Liver (tissue), 9 donors: Measurements from ENCODE around the gene UVSSA. TPM values are rescaled to one million over a fixed set of nuclear protein-coding genes. Genes with fewer than 3 reads are reported as not detected.

ENCODE experiments used
- DNase-seq: peaks from one replicate; pipeline ENCODE4 v3.0.0-alpha.2; 2017; ENCODE audit warnings: low spot score
- H3K27ac ChIP-seq, 2 donors: one replicate each; pipeline ENCODE4 v1.7.0; 2013; ENCODE audit warnings: inconsistent platforms in 2 of 2, low read length in 2 of 2, control low read depth in 1 of 2, low read depth in 1 of 2, mild to moderate bottlenecking in 1 of 2
- H3K27me3 ChIP-seq, 4 donors: one replicate each; pipeline versions ENCODE4 v1.6.1 to v1.7.0; 2013; ENCODE audit warnings: low read length in 3 of 4, inconsistent platforms in 1 of 4, mild to moderate bottlenecking in 1 of 4, moderate library complexity in 1 of 4; ENCODE audit not compliant: control insufficient read depth in 4 of 4, insufficient read depth in 4 of 4
- H3K36me3 ChIP-seq, 4 donors: one replicate each; pipeline versions ENCODE4 v1.6.1 to v1.7.0; 2013; ENCODE audit warnings: low read length in 3 of 4, mild to moderate bottlenecking in 3 of 4, low read depth in 1 of 4, moderate library complexity in 1 of 4; ENCODE audit not compliant: control insufficient read depth in 4 of 4, insufficient read depth in 3 of 4
- H3K4me1 ChIP-seq, 4 donors: one replicate each; pipeline versions ENCODE4 v1.6.1 to v1.7.0; 2013; ENCODE audit warnings: low read length in 3 of 4, mild to moderate bottlenecking in 3 of 4, moderate library complexity in 1 of 4; ENCODE audit not compliant: control insufficient read depth in 4 of 4, insufficient read depth in 4 of 4
- H3K4me3 ChIP-seq, 3 donors: one replicate each; pipeline versions ENCODE4 v1.6.1 to v1.7.0; 2013; ENCODE audit warnings: low read length in 3 of 3, control low read depth in 1 of 3, low read depth in 1 of 3, mild to moderate bottlenecking in 1 of 3
- H3K9ac ChIP-seq, 2 donors: one replicate each; pipeline ENCODE4 v1.7.0; 2013; ENCODE audit warnings: low read length in 2 of 2, mild to moderate bottlenecking in 2 of 2, moderate library complexity in 2 of 2, control low read depth in 1 of 2, low read depth in 1 of 2
- H3K9me3 ChIP-seq, 4 donors: one replicate each; pipeline versions ENCODE4 v1.6.1 to v1.7.0; 2013; ENCODE audit warnings: low read length in 3 of 4; ENCODE audit not compliant: control insufficient read depth in 4 of 4
- ATF3 ChIP-seq: IDR thresholded peaks from 2 replicates; pipeline ENCODE4 v1.6.1; 2016; ENCODE audit warnings: antibody characterized with exemption
- CTCF ChIP-seq: fragments of 150-350 bp; IDR thresholded peaks from 2 replicates; pipeline ENCODE4 v1.5.1; 2017; ENCODE audit warnings: improper control_type of control experiment, low read depth, low read length; ENCODE audit not compliant: missing input control
- EGR1 ChIP-seq, 2 donors: IDR thresholded peaks; 2 replicates each; pipeline ENCODE4 v1.6.1; 2016 to 2018; ENCODE audit warnings: antibody characterized with exemption in 2 of 2, low read depth in 2 of 2
- FOXA1 ChIP-seq: IDR thresholded peaks from 2 replicates; pipeline ENCODE4 v1.6.1; 2016; ENCODE audit warnings: antibody characterized with exemption
- FOXA2 ChIP-seq: IDR thresholded peaks from 2 replicates; pipeline ENCODE4 v1.6.1; 2016; ENCODE audit warnings: antibody characterized with exemption
- GABPA ChIP-seq, 2 donors: IDR thresholded peaks in 1 of 2; conservative IDR thresholded peaks in 1 of 2; 2 replicates each; pipeline ENCODE4 v1.6.1; 2016; ENCODE audit warnings: antibody characterized with exemption in 2 of 2, mild to moderate bottlenecking in 1 of 2, moderate library complexity in 1 of 2
- HNF4A ChIP-seq, 2 donors: conservative IDR thresholded peaks; 2 replicates each; pipeline ENCODE4 v1.6.1; 2016; ENCODE audit warnings: antibody characterized with exemption in 2 of 2, mild to moderate bottlenecking in 2 of 2
- HNF4G ChIP-seq: IDR thresholded peaks from 2 replicates; pipeline ENCODE4 v1.6.1; 2016; ENCODE audit warnings: antibody characterized with exemption
- JUND ChIP-seq, 2 donors: IDR thresholded peaks; 2 replicates each; pipeline ENCODE4 v1.6.1; 2016; ENCODE audit warnings: antibody characterized with exemption in 2 of 2
- MAX ChIP-seq: IDR thresholded peaks from 2 replicates; pipeline ENCODE4 v1.6.1; 2016; ENCODE audit warnings: antibody characterized with exemption
- NR2F2 ChIP-seq: IDR thresholded peaks from 2 replicates; pipeline ENCODE4 v1.6.1; 2016; ENCODE audit warnings: antibody characterized with exemption
- RAD21 ChIP-seq, 2 donors: IDR thresholded peaks; 2 replicates each; pipeline ENCODE4 v1.6.1; 2016; ENCODE audit warnings: antibody characterized with exemption in 2 of 2, mild to moderate bottlenecking in 2 of 2
- REST ChIP-seq: IDR thresholded peaks from 2 replicates; pipeline ENCODE4 v1.6.1; 2016; ENCODE audit warnings: antibody characterized with exemption, mild to moderate bottlenecking
- RXRA ChIP-seq, 2 donors: IDR thresholded peaks; 2 replicates each; pipeline ENCODE4 v1.6.1; 2017 to 2018; ENCODE audit warnings: antibody characterized with exemption in 2 of 2, mild to moderate bottlenecking in 1 of 2
- SP1 ChIP-seq: IDR thresholded peaks from 2 replicates; pipeline ENCODE4 v1.6.1; 2018; ENCODE audit warnings: antibody characterized with exemption, mild to moderate bottlenecking
- TAF1 ChIP-seq: conservative IDR thresholded peaks from 2 replicates; pipeline ENCODE4 v1.6.1; 2016; ENCODE audit warnings: antibody characterized with exemption, mild to moderate bottlenecking
- YY1 ChIP-seq: IDR thresholded peaks from 2 replicates; pipeline ENCODE4 v1.6.1; 2016; ENCODE audit warnings: antibody characterized with exemption, mild to moderate bottlenecking
- ZBTB33 ChIP-seq: IDR thresholded peaks from 2 replicates; pipeline ENCODE4 v1.6.1; 2016; ENCODE audit warnings: antibody characterized with exemption
- whole genome bisulfite sequencing: extraction: QIAGEN DNeasy Blood & Tissue Kit; methylation state at CpG from one replicate; pipeline ENCODE4 v1.1.7; 2013; 5-methylcytosine and 5-hydroxymethylcytosine counted together
- polyA plus RNA-seq, 2 donors: library from polyadenylated mRNA; stranded (reverse) in 1 of 2; unstranded in 1 of 2; fragments of 200-250 nt in 1 of 2; fragments of >200 nt in 1 of 2; fragmentation: Nextera tagmentation in 1 of 2; extraction: Ambion mirVana in 1 of 2; gene quantifications; one replicate each; pipeline versions ENCODE4 v1.2.1 to v1.2.3, GENCODE V29; 2013 to 2015
- total RNA-seq, 2 donors: library from RNA; depleted of rRNA; stranded (reverse); fragments of >200 nt; gene quantifications; one replicate each; pipeline ENCODE4 v1.2.3, GENCODE V29; 2014
- donor health status: healthy.
- donor health status: healthy.
- donor health status: healthy.
- donor health status: healthy.
- donor health status: healthy.

Gene UVSSA
- total and polyA plus RNA-seq, 4 donors = 2.2 to 18.3 (median 3.6) TPM

GRCh38 chr4:1380368-1381151, 33.6 kb downstream of the UVSSA start:
- Histone ChIP-seq H3K36me3 (peaks cover 0 to 21% (median 13%) of the 10 kb centered on the region in 4 donors), H3K27ac (no peak overlapping the region), H3K9ac (no peak overlapping the region), H3K4me3 (no peak overlapping the region), H3K27me3 (no peaks in the 10 kb centered on the region), H3K9me3 (no peaks in the 10 kb centered on the region), H3K4me1 (no peaks in the 10 kb centered on the region)
- 97% methylated on average over 36 of the region's 36 CpGs for WGBS
- no peak for TF ChIP-seq GABPA (IDR thresholded peaks at IDR 0.05 in 1 of 2, conservative IDR thresholded peaks at IDR 0.05 in 1 of 2)
- no peak for TF ChIP-seq YY1
- no peak for TF ChIP-seq JUND (IDR thresholded peaks at IDR 0.05)
- TF ChIP-seq MAX = no peak
- DNase-seq = no peak

GRCh38 chr4:1381181-1381621, 34.2 kb downstream of the UVSSA start:
- no peak overlapping the region for H3K4me3 ChIP-seq
- H3K4me1 ChIP-seq = no peaks in the 10 kb centered on the region
- H3K9ac ChIP-seq = no peak overlapping the region
- WGBS = 98% methylated on average over 12 of the region's 12 CpGs
- no peaks in the 10 kb centered on the region for H3K9me3 ChIP-seq
- H3K27ac ChIP-seq = no peak overlapping the region
- H3K36me3 ChIP-seq = peaks cover 2 to 22% (median 13%) of the 10 kb centered on the region in 4 donors
- TF ChIP-seq ATF3 = no peak
- no peak for TF ChIP-seq REST
- TF ChIP-seq JUND (IDR thresholded peaks at IDR 0.05) = no peak
- no peak for TF ChIP-seq FOXA2
- no peak for TF ChIP-seq YY1
- no peak for TF ChIP-seq HNF4G
- no peak for TF ChIP-seq FOXA1
- TF ChIP-seq TAF1 = no peak
- no peak for TF ChIP-seq EGR1 (IDR thresholded peaks at IDR 0.05; ENCODE audit: low read depth in 2 of 2)
- no peak for TF ChIP-seq ZBTB33
- no peak for TF ChIP-seq NR2F2
- no peak for TF ChIP-seq RAD21 (IDR thresholded peaks at IDR 0.05)
- TF ChIP-seq CTCF = no peak
- no peak for TF ChIP-seq GABPA (IDR thresholded peaks at IDR 0.05 in 1 of 2, conservative IDR thresholded peaks at IDR 0.05 in 1 of 2)
- TF ChIP-seq HNF4A (conservative IDR thresholded peaks at IDR 0.05) = no peak
- no peak for TF ChIP-seq RXRA (IDR thresholded peaks at IDR 0.05)
- TF ChIP-seq MAX = no peak
- no peak for TF ChIP-seq SP1
- no peak for DNase-seq
- H3K27me3 ChIP-seq = no peaks in the 10 kb centered on the region
